ENCODE measurements around the gene DYNLT4. TPM values are rescaled to one million over a fixed set of nuclear protein-coding genes. Genes with fewer than 3 reads are reported as not detected.

Gene DYNLT4
- total and polyA plus RNA-seq, 2 of the 13 experiments (the other 11 are each of a cell fraction or from before 2014, with no cell fraction given), result 0.77 TPM; not detected in 1

- no peak for TF ChIP-seq FOXA1 (IDR thresholded peaks at IDR 0.05)
- no peak for TF ChIP-seq FOXA1 (CRISPR knock-in tag; IDR thresholded peaks at IDR 0.05)
- TF ChIP-seq ZNF615 (CRISPR knock-in tag; IDR thresholded peaks at IDR 0.05; ENCODE audit: borderline replicate concordance), result no peak
- TF ChIP-seq MAFF (IDR thresholded peaks at IDR 0.05; ENCODE audit: low read depth, low read length), result peak; percentile 78
- no peak for TF ChIP-seq TIGD3 (CRISPR knock-in tag; IDR thresholded peaks at IDR 0.05; ENCODE audit: borderline replicate concordance)
- TF ChIP-seq ZNF800 (CRISPR knock-in tag; IDR thresholded peaks at IDR 0.05), result 0 out of 2 replicates have a peak, but pooled peaks have one; percentile 46
- TF ChIP-seq FOXA3 (CRISPR knock-in tag; IDR thresholded peaks at IDR 0.05), result no peak
- TF ChIP-seq GRHL1 (CRISPR knock-in tag; conservative IDR thresholded peaks at IDR 0.05), result no peak
- TF ChIP-seq NR2F2 (IDR thresholded peaks at IDR 0.05; ENCODE audit: borderline replicate concordance, low read depth), result no peak
- no peak for TF ChIP-seq HOXA9 (CRISPR knock-in tag; IDR thresholded peaks at IDR 0.05; ENCODE audit: borderline replicate concordance)
- no peak for TF ChIP-seq FLYWCH1 (CRISPR knock-in tag; IDR thresholded peaks at IDR 0.05)
- TF ChIP-seq ZNF235 (CRISPR knock-in tag; IDR thresholded peaks at IDR 0.05; ENCODE audit: borderline replicate concordance), result no peak
- TF ChIP-seq HMGA1 (CRISPR knock-in tag; conservative IDR thresholded peaks at IDR 0.05), result no peak
- TF ChIP-seq E2F1 (CRISPR knock-in tag; IDR thresholded peaks at IDR 0.05), result no peak
- no peak for TF ChIP-seq KLF12 (CRISPR knock-in tag; IDR thresholded peaks at IDR 0.05; ENCODE audit: borderline replicate concordance)
- TF ChIP-seq ARHGAP35 (CRISPR knock-in tag; IDR thresholded peaks at IDR 0.05; ENCODE audit: borderline replicate concordance), result no peak
- no peak for TF ChIP-seq ZNF564 (CRISPR knock-in tag; IDR thresholded peaks at IDR 0.05)
- no peak for TF ChIP-seq TCF12 (IDR thresholded peaks at IDR 0.05)
- no peak for TF ChIP-seq TCF12 (CRISPR knock-in tag; IDR thresholded peaks at IDR 0.05)
- TF ChIP-seq ZNF414 (CRISPR knock-in tag; IDR thresholded peaks at IDR 0.05), result 0 out of 2 replicates have a peak, but pooled peaks have one; percentile 46
- no peak for TF ChIP-seq ZFYVE20 (CRISPR knock-in tag; IDR thresholded peaks at IDR 0.05; ENCODE audit: borderline replicate concordance, low read depth)
- peak; percentile 38; the same call in 1 of the 2 replicates for TF ChIP-seq MED1 (CRISPR knock-in tag; IDR thresholded peaks at IDR 0.05)
- TF ChIP-seq PAWR (CRISPR knock-in tag; IDR thresholded peaks at IDR 0.05; ENCODE audit: borderline replicate concordance), result no peak
These were observed 2.1 kb upstream of the DYNLT4 start (continued) for GRCh38 chr1:44808938-44809917.
